Tibial nerve (tissue), 4 donors: ENCODE data around the gene NMNAT3.

Experiments used
- EP300 ChIP-seq, 2 donors: sonication (generic); formaldehyde crosslinking; IDR thresholded peaks; one replicate each; pipeline ENCODE4 v1.6.1; 2017; ENCODE audit warnings: antibody characterized with exemption in 2 of 2, mild to moderate bottlenecking in 1 of 2
- POLR2A ChIP-seq, 2 donors: fragments of 450-650 bp; IDR thresholded peaks; one replicate each; pipeline ENCODE4 v1.6.1; 2017; ENCODE audit warnings: antibody characterized with exemption in 2 of 2, mild to moderate bottlenecking in 2 of 2, moderate library complexity in 2 of 2
- TF ChIP-seq, protein P1 (sequence below), 5 experiments: fragments of 200-600 bp in 3 of 5; fragments of 450-650 bp in 2 of 5; sonication (generic) in 3 of 5; IDR thresholded peaks; one replicate each; pipeline ENCODE4 v1.5.1; 2016 to 2019; ENCODE audit warnings: antibody characterized with exemption in 5 of 5, mild to moderate bottlenecking in 3 of 5, moderate library complexity in 2 of 5

DNA sequence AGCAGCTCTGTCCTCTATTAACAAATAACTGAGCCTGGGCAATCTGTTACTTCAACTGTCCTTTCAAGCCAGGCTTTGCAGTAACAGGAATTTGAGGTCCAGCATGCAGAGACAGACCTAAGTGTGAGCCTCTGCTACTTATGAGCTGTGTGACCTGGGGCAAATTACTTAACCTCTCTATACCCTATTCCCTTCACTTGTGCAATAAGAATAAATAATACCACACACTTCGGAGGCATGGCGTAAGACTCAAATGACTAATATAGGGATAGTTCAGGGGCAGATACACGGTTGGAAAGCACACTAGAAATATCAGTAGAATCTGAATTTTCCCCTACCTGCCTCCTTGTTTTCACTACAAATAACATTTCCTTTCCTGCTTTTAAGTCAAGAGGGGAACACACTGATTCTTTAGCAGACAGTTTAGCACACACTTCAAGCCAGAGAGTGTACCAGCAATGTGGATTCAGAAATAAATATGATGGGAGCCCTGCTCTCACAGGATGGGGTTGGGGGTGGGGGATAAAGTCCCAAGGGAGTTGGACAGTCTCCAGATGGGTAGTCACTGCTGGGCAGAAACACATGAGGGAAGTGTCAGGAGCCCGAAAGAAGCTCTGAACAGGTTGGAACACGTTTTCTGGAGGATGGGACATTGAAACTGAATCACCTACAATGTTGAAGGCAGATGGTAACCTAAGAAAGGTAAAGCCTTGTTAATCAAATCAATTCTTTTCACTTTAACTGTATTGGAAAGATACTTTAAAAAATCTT is 76.4 kb downstream of the NMNAT3 start:
- TF ChIP-seq, protein P1, sequence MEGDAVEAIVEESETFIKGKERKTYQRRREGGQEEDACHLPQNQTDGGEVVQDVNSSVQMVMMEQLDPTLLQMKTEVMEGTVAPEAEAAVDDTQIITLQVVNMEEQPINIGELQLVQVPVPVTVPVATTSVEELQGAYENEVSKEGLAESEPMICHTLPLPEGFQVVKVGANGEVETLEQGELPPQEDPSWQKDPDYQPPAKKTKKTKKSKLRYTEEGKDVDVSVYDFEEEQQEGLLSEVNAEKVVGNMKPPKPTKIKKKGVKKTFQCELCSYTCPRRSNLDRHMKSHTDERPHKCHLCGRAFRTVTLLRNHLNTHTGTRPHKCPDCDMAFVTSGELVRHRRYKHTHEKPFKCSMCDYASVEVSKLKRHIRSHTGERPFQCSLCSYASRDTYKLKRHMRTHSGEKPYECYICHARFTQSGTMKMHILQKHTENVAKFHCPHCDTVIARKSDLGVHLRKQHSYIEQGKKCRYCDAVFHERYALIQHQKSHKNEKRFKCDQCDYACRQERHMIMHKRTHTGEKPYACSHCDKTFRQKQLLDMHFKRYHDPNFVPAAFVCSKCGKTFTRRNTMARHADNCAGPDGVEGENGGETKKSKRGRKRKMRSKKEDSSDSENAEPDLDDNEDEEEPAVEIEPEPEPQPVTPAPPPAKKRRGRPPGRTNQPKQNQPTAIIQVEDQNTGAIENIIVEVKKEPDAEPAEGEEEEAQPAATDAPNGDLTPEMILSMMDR (IDR thresholded peaks at IDR 0.05): no peak
- TF ChIP-seq POLR2A (IDR thresholded peaks at IDR 0.05) (no peak), EP300 (IDR thresholded peaks at IDR 0.05) (no peak)
